T-helper 1 cell treated with Interleukin-12 subunit alpha and Interleukin-12 subunit beta and Interleukin-4 antibody, amounts not matched to agents 30 ng/mL and 1 ng/mL, for 36 hours (primary cell): Measurements from ENCODE around the gene DNM3. TPM values are rescaled to one million over a fixed set of nuclear protein-coding genes. Genes with fewer than 3 reads are reported as not detected.

Experiments used
- intact Hi-C: fragments of 100-400 bp; cut with micrococcal nuclease; formaldehyde crosslinking; loops from one replicate; pipeline ENCODE4 v1.15.1; 2024
- total RNA-seq: library from RNA; stranded (reverse); gene quantifications from 2 replicates; pipeline ENCODE4 v1.2.3, GENCODE V29; 2022

DNM3 gene
- total RNA-seq, 1 donor from 2014 or later = 1.2 TPM

DNA sequence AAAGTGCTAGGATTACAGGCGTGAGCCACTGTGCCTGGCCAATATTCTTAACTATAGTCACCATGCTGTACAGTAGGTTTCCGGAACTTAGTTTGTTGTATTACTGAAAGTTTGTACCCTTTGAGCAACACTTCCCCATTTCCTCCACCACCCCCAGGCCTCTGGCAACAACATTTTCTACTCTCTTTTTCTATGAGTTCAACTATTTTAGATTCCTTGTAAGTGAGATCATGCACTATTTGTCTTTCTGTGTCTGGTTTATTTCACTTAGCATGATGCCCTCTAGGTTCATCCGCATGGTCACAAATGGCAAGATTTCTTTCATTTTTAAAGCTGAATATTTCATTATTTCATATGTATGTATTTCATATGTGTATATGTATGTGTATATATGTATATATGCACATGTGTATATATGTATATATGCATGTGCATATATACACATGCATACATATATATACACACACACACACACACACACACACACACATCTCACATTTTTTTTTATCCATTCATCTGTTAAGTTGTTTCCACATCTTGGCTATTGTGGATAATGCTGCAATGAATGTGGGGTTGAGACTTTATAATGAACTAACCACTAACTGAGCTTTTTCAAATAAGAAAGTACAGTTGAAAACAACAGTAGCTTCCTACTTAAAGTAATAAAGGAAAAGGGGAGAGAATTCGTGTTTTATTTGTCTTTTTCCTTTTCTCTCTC is 322.4 kb downstream of the DNM3 start:
- intact Hi-C loops = no loop called here

DNA sequence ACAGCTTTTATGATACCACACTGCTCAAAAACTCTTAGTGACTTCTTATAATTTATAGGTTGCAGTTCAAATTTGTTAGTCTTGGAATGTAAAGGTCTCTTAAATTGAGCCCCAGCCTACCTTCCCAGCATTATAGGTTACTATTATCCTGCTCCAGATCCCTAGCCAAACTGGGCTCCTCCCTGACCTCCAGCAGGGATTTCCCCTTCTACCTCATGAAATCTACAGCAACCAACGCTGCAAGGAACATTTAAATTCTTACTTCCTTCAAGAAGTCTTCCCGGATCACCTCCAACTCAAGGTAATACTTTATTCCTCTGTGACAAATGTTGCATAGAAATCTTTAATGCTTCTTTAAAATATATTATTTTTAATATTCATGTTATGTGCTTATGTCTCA is 324.1 kb downstream of the DNM3 start:
- intact Hi-C loops = no loop called here

DNA sequence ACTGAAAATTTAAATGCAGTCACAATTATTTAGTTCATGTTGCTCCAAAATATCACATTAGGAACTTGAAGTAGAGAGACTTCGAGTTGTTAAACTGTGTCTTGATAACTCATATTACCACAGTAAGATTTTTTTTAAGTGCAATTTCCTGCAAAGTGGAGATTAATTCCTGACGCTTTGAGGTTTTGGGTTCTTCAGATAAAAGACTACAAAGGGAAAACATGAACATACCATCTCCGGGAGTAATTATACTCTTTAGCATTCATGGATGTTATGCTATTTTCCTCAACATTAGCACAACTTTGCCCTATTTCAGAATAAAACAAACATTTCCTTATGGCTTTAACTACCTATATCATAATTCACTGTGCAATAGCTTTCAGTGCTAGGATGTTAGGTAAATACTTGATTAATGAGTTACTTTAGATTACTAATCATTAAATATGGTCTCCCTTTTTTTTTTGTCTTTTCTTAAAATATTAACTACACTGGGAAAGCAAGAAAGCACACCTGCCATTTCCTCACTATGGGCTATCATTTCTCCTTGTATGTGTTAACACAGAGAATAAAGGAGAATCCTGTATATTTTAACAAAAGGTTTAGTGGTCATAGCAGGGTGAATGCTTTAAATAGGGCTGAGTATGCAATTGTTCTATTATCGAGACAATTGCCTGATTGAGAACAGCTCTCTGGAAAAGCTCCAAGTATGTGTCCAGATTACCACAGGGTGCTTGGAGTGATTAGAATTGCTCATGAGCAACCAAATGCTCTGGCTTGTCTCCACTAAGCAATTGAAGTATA is 326.7 kb downstream of the DNM3 start:
- intact Hi-C loops = no loop called here

DNA sequence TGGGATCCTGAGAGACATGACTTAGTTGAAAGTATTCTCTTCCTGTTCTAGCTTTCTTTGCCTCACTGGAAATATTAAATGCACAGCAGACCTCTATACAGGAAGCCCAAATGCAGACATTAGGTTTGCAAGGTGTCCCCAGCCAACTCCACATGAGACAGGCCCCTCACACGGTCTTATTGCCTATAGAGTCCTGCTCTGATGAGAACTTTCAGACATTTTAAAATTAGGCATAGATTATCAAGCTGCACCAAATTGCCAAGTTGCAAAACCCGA is 327.2 kb downstream of the DNM3 start:
- intact Hi-C loops = no loop called here

DNA sequence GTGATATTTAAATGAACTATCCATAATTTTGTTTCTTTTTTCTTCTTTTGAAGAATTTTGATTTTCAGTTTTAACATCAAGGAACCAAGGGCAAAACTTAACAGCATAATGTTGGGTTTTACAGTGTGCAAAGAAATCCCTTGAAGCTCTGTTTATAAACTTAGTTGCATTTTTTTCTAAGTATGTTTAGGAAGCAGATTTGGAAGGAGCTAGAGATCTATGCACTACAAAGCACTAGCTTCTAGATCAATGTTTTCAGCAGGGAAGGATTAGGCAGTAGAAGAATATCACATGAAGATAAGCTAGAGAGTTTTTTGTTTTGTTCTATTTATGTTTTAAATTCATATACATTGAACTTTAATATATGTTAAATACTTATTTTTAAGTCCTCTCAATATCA is 328.5 kb downstream of the DNM3 start:
- intact Hi-C loops = no loop called here

DNA sequence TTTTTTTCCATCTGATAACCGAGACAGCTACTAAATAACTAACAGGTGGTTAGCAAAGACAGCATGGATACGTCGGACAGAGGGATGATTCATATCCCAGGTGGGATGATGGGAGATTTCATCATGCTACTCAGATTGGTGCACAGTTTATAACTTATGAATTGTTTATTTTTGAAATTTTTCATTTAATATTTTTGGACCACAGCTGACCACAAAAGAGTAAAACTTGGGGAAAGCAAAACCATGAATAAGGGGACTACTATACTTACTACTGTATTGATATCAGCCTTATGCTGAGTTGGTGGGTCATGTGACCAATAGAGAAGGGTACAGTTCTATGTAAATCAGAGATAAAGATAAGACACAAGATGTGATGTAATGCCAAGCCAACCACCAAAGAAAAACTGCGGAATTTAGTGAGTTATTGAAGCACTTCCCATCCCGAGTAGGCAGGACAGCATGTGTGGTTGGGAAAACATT is 331.1 kb downstream of the DNM3 start:
- intact Hi-C loops = no loop called here

DNA sequence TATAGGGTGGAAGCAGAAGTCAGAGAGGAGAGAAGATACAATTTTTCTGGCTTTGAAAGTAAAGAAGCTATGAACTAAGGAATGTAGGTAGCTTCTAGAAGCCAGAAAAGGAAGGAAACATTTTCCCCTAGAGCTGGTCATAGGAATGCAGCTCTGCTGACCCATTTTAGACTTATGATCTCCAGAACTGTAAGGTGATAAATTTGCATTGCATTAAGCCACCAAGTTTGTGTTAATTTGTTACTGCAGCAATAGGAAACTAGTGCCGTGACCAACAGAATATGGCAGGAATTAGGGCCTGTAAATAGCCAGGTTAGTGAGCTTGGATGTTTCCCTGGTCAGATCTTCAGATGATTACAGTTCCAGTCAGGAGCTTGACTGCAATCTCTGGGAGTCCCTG is 334.9 kb downstream of the DNM3 start:
- intact Hi-C loops = no loop called here

DNA sequence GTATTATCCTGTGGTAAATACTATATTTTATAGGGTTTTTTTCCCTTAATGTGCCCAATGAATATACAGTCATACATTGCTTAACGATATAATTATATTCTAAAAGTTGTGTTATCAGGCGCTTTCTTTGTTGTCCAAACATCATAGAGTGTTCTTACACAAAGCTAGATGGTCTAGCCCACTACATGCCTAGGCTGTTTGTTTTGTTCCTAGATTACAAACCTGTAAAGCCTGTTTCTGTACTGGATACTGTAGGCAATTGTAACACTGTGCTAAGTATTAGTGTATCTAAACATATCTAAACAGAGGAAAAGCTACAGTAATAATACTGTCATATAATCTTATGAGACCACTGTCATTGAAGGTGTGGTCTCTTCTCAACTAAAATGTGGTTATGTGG is 336.6 kb downstream of the DNM3 start:
- intact Hi-C loops = no loop called here

DNA sequence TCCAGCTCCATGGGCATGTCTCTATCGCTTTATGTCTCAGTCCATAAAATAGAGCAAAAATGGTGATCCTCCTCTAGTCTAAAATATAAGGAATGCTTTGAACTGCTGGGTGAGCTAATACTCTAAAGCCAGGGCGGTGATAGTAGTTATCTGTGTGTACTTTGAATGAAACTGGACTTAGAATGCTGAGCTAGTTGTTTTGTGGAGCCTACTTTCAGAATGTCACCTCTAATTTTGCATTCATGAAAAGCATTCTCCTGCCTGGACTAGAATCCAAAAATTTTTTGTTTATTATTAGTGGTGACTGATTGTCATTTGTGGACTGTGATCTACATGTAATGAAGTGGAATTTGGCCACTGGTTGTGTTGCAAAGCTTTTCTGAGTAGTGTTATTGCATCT is 337.6 kb downstream of the DNM3 start:
- intact Hi-C loops = no loop called here

DNA sequence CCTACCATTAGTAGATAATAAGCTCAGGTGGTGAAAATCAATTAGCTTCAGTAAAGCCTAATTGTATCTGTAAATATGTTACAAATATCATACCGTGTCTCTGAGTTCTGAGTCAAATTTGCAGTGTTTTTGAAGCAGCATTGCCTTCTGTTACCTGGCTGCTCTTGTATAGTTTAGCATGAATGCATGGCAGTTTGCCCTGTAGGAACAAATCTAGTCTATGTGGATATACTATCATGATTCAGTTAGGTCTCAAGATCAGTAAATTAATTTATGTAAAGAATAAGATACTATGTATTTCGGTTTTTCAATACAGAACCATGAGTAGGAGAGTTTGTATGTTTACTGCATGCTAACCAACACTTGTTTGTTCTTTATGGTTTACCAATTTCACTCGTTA is 338.6 kb downstream of the DNM3 start:
- intact Hi-C loops = loop anchor here (2.0 to 10.0 kb wide), 11 partner anchors 77 to 1979 kb away; partner anchors contain the start of genes DNM3, FMO4, METTL13 and RABGAP1L

DNA sequence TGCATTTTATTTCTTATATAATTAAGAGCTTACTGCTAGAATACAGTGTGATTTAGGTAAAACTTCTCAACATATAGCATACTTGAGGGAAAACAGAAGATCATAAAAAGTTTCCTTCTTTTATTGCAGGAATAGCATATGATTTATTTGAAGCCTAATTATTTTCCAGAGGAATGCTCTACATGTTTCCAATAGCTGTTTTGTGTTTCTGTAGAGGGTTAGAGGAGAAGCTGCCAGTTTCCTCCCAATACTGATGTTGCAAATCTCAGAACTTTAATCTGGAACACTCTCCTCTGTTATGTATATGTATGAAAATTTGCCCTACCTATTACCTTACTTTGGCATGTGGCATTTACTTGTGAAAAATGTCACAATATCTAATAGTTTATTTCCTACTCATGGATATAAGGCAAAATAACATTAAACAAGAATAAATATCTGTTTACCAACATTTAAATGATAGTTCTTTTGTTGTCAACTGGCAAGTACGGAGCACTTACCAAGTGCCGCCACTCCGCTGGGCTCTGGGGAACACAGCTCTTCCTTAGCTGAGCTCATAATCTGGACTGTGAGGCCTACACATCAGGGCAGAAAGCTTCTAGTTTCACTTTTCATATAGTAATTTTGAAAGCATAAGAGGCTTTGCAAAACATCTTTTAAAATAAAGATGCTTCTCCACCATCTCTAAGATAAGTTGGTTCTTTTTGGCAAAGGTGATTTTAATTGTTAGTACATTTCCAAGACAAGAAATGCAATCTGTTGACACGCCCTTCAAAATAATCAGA is 339.4 kb downstream of the DNM3 start:
- intact Hi-C loops = loop anchor here (1.0 to 10.0 kb wide), 23 partner anchors 26 to 1978 kb away; partner anchors contain the start of genes DNM3, FMO4, METTL13 and RABGAP1L

DNA sequence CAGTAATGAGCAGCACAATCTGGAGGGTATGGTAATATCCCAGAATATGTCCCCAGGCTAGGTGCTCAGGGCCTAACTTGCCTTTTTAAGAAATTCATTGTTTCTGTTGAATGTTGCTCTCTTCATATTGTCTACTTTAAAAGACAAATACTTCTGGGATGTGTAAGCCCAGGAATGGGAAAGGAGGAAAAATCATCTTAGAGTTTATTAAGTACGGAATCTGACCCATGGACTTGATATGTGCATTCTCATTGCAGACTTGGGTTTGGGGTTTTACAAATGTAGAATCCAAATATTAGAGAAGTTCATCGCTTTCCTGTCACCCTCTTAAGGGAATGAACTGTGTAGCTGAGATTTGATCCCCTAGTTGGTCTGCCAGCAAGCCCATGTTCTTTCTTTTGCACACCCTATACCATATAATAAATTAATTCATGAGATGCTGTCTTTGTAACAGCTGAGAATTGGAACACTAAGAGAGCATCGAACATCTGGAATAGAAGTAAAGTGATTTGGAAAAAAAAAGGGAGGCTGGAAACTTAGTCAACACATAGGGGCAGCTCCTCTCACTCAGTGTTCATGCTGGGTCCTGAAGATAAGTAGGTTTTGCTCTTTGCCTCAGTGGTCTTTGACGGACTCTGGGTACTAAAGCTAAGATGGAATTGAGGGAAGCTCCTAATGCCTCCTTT is 343.4 kb downstream of the DNM3 start:
- intact Hi-C loops = loop anchor here (5.0 to 10.0 kb wide), 5 partner anchors 73 to 872 kb away; partner anchors contain the start of genes FMO4 and VAMP4

DNA sequence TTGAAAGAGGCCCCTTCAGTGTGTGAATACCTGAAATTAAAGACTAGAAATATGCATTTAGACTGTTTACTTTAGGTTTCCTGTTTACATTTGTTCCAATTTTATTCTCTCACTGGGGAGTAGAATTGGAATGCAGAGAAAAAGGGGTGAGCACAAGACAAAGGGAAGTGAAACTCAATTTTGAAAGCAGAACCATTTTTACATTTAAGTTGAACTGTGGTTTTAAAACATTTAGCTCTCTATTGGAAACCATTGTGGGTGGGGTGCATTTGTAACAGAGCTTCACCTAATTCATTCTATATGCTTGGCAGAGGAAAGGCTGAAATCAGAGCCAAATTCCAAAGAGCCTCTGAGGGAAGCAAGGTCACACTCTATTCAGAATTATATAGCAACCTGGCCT is 343.9 kb downstream of the DNM3 start:
- intact Hi-C loops = loop anchor here (10.0 kb wide), 1 partner anchor 520 kb away; no protein-coding TSS in a partner anchor

DNA sequence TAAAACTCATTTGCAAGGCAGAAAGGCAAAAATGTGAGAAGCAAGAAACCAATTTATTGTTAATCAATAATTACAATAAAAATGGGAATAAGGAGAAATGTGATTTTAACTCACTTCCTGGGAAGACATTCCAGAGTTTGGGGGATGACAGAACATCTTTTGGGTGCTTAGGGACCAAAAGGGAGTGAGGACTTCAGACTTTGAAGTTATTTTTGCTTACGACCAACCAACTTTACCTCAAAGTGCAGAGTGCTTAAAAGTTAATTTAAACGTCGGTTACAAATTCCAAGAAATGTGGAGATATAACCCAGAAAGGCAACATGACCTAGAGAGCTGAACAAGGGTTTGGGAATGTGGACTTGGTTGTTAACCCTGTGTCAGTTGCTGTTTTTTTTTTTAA is 344.7 kb downstream of the DNM3 start:
- intact Hi-C loops = loop anchor here (10.0 kb wide), 1 partner anchor 519 kb away; no protein-coding TSS in a partner anchor

DNA sequence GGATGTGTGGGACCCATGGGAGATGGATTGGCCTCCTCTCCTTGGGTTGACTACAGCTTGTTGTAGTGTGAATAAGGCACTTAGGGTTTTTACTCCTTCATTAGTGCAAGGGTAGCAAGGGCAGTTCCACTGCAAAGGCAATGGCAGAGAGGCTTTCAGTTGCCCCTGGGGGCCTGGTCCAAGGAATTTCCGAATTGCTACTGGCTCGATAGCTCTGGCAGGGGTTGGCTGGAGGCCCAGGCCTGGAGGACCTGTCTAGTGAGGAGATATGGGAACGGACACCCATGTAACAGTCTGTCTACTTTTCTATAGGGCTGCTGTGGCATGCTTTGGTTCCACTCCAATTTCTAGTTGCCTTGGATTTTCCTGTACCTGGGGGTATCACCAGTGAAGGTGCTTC is 360.3 kb downstream of the DNM3 start:
- intact Hi-C loops = no loop called here

DNA sequence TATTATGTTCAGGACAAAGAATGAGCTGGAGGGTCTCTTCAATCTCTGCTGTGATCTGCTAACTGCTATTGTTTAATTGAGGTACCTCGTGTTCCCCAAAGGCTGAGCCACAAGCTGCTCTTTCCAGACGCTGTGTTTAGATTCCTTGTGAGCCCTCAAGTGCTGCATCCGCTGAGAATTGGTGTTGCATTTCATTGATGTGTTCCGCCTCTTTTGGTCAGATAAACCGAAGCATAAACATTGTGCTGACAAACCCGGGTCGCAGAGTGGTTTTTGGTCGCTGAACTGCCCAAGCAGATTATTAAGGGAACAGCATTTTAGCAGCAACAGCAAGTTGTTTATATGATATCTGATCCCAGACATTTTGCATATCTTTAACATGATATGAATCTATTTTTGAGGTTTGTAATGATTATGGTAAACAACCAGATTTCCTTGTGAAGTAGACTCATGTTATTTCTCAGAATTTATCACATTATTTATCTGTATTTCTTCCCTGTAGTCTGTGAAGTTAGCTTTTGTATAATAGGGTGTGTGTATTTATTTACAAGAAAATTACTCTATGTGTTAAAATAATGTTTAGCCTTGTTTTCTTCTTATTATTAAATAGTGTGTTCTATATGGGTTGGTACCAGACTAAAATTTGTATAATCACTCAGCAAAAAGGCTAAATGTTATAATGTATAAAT is 362.0 kb downstream of the DNM3 start:
- intact Hi-C loops = no loop called here

DNA sequence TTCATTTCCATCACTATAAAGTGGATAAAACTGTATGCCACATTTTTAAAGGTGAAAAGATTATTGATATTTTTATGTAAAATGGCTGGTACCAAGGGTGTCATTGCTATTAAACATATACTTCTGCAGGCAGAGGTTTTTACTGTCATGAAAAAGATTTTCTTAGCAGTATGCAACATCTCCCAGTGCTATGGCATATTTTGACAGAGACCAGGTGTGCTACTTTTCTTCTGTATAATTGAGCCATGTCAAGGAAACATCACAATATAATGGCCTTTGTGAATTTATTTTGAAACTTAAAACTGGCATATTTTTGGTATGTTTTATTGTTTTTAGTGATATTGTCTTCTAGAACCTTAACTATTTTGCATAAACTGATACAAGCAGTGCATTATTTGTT is 362.6 kb downstream of the DNM3 start:
- intact Hi-C loops = no loop called here

DNA sequence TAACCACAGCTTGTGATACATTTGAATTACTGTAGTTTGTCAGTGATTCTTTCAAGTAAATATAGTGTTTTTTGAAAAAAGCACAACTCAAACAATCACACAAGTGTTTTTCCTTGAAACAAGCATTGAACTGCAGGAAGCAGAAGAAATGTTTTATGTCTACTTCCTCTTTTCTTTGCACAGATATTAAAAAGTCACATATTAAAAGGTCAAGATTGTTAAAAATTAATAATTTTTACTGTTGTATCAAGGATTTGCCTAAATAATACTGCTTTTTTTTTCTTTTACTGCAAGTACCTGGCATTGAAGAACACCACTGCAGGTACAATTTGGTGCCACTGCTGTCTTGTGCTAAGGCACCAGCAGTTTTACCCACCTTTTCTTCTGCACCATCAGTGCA is 365.0 kb downstream of the DNM3 start:
- intact Hi-C loops = no loop called here

DNA sequence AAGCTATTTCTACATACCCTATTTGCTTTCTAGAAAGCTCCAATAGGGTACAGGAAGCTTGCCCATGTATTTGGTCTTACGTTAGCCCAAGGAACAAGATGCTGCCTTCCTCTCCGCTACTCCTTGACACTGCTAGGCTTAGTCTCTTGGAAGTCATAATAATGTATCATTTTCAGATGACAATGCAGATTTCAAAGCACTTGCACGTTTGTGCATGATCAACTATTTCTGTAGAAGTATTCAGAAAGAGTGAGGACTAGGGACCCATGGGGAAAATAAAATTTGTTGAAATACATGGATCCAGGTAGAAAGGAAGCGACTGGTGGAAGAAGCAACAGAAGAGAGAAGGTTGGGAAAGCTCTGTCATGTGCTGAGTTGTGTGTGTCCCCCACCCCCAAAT is 367.3 kb downstream of the DNM3 start:
- intact Hi-C loops = no loop called here

DNA sequence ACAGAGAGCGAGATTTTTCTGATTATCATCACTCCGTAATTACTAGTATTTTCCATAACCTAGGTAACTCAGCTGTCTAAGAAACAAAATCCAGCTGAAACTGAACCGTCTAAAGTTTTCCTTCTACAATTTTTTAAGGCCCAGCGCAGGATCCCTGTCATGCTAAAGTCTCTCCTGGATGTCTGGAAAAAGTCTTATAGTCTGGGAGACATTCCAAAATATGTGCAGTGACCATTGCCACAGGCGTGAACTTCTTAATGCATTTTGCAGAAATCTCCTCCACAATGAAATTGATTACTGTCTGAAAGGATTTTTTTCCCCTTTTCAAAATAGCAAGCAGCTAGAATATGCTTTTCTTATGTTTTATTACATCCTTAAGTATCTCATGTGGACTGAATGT is 369.9 kb downstream of the DNM3 start:
- intact Hi-C loops = no loop called here

DNA sequence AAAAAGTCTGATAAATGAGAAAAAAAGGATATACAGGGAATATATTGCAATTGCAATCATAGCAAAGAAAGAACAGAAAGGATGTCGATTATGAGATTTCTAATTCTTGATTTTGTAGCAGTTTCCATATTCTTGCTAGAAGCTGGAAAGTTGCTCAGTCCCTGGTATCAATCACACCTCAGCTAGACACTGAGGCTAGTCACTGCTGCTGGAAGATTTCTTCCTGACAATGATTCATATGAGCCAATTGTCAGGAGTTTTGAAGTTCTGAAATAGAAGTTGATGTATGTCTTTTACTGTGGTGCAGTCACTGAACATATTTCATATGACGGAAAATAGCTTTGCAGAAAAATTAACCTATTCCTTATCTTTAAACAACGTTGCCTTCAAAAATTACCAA is 370.8 kb downstream of the DNM3 start:
- intact Hi-C loops = no loop called here
